ENCODE measurements around the gene AP1S3. TPM values are rescaled to one million over a fixed set of nuclear protein-coding genes. Genes with fewer than 3 reads are reported as not detected.

AP1S3 gene
- total RNA-seq, 1 experiment from 2014 or later = 17.4 TPM

DNA sequence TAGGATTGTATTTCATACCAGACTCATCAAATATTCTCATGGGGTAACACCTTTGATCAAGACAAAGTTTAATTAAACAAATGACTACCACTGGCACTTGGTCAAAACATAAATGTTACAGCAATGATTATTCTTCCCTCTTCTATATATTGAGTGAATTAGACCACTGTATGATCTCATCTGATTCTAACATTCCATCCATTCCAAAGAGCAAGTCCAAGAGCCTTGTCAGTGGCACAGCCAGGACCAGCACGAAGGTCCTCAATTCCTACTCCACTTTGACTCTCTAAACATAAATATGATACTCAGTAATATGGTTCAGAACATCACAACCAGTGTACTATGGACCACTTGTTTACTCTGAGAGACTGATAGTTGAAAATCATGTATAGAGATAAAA is 86.4 kb downstream of the AP1S3 start:
- H3K9me3 Mint-ChIP-seq = no peaks in the 10 kb centered on the region
- DNase-seq (ENCODE audit: low spot score) (no peak), ATAC-seq (no peak)
- H3K27me3 Mint-ChIP-seq (ENCODE audit: low read depth) = no peaks in the 10 kb centered on the region
- CTCF ChIA-PET = no interaction called here
- H3K4me1 Mint-ChIP-seq = no peaks in the 10 kb centered on the region
- TF ChIP-seq HMGXB4 (CRISPR knock-in tag; IDR thresholded peaks at IDR 0.05) = no peak
- TF ChIP-seq ELF4 (CRISPR knock-in tag; IDR thresholded peaks at IDR 0.05; ENCODE audit: low read depth) = no peak
- no peak for TF ChIP-seq ZNF671 (CRISPR knock-in tag; IDR thresholded peaks at IDR 0.05)
- no peak for TF ChIP-seq PREB (CRISPR knock-in tag; IDR thresholded peaks at IDR 0.05; ENCODE audit: borderline replicate concordance)
- TF ChIP-seq, protein P1, sequence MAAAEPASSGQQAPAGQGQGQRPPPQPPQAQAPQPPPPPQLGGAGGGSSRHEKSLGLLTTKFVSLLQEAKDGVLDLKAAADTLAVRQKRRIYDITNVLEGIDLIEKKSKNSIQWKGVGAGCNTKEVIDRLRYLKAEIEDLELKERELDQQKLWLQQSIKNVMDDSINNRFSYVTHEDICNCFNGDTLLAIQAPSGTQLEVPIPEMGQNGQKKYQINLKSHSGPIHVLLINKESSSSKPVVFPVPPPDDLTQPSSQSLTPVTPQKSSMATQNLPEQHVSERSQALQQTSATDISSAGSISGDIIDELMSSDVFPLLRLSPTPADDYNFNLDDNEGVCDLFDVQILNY (CRISPR knock-in tag; IDR thresholded peaks at IDR 0.05) = no peak
- TF ChIP-seq, protein P2, sequence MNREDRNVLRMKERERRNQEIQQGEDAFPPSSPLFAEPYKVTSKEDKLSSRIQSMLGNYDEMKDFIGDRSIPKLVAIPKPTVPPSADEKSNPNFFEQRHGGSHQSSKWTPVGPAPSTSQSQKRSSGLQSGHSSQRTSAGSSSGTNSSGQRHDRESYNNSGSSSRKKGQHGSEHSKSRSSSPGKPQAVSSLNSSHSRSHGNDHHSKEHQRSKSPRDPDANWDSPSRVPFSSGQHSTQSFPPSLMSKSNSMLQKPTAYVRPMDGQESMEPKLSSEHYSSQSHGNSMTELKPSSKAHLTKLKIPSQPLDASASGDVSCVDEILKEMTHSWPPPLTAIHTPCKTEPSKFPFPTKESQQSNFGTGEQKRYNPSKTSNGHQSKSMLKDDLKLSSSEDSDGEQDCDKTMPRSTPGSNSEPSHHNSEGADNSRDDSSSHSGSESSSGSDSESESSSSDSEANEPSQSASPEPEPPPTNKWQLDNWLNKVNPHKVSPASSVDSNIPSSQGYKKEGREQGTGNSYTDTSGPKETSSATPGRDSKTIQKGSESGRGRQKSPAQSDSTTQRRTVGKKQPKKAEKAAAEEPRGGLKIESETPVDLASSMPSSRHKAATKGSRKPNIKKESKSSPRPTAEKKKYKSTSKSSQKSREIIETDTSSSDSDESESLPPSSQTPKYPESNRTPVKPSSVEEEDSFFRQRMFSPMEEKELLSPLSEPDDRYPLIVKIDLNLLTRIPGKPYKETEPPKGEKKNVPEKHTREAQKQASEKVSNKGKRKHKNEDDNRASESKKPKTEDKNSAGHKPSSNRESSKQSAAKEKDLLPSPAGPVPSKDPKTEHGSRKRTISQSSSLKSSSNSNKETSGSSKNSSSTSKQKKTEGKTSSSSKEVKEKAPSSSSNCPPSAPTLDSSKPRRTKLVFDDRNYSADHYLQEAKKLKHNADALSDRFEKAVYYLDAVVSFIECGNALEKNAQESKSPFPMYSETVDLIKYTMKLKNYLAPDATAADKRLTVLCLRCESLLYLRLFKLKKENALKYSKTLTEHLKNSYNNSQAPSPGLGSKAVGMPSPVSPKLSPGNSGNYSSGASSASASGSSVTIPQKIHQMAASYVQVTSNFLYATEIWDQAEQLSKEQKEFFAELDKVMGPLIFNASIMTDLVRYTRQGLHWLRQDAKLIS (CRISPR knock-in tag; IDR thresholded peaks at IDR 0.05; ENCODE audit: borderline replicate concordance) = no peak
- no peak for TF ChIP-seq OVOL2 (CRISPR knock-in tag; IDR thresholded peaks at IDR 0.05; ENCODE audit: borderline replicate concordance)
- no peak for TF ChIP-seq ARID4B (CRISPR knock-in tag; IDR thresholded peaks at IDR 0.05; ENCODE audit: borderline replicate concordance)
- no peak for TF ChIP-seq JUN (CRISPR knock-in tag; IDR thresholded peaks at IDR 0.05)
- no peak for TF ChIP-seq CREM (CRISPR knock-in tag; IDR thresholded peaks at IDR 0.05)
- H3K36me3 Mint-ChIP-seq = no peaks in the 10 kb centered on the region
- H3K4me3 Mint-ChIP-seq = no peak overlapping the region
- H3K27ac Mint-ChIP-seq = no peak overlapping the region
- POLR2A ChIA-PET = no interaction called here

DNA sequence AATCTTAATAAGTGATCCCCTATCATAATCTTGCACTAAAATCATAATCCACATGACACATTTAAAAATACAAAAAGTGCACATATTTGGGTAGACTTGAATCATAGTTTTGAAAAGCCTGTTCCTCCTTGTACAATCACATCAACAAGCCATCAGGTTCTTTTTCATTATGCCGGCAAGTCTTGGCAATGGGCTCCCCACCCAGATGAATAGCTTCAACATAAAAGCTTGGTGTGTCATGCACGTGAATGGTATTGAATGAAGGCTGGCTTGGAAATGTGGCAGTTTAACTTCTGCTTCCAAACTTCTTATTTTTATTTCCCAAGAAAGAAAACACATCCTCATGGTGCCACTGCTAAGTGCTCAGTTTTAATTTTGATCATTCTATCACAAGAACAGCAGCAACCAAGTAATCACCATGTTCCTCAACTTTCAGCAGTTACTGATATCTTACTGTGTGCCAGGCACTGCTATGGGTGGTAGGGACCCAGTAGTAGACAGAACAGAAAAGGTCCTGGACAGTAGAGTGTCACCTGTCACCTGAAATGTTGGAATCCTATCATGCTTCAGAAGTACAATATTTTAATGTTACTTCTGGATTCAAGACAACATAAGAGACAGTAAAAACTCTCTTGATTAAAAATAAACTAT is 89.9 kb downstream of the AP1S3 start:
- no peak overlapping the region for H3K27ac Mint-ChIP-seq
- H3K9me3 Mint-ChIP-seq = no peaks in the 10 kb centered on the region
- H3K27me3 Mint-ChIP-seq (ENCODE audit: low read depth) = no peaks in the 10 kb centered on the region
- no peak overlapping the region for H3K4me3 Mint-ChIP-seq
- ChIA-PET POLR2A (no interaction called here), CTCF (interaction anchor here (1.3 kb wide), 1 partner anchor 223 kb away, joined by 3 read pairs; no protein-coding TSS in a partner anchor)
- no peak for DNase-seq (ENCODE audit: low spot score)
- no peak for ATAC-seq
- no peaks in the 10 kb centered on the region for H3K4me1 Mint-ChIP-seq
- H3K36me3 Mint-ChIP-seq = no peaks in the 10 kb centered on the region
- no peak for TF ChIP-seq ZNF219 (CRISPR knock-in tag; IDR thresholded peaks at IDR 0.05; ENCODE audit: borderline replicate concordance)
- TF ChIP-seq FOXP4 (CRISPR knock-in tag; IDR thresholded peaks at IDR 0.05) = no peak
- no peak for TF ChIP-seq NFATC4 (CRISPR knock-in tag; IDR thresholded peaks at IDR 0.05)
- no peak for TF ChIP-seq ZNF532 (CRISPR knock-in tag; IDR thresholded peaks at IDR 0.05; ENCODE audit: borderline replicate concordance)
- no peak for TF ChIP-seq FOXK1 (CRISPR knock-in tag; IDR thresholded peaks at IDR 0.05)
